Esophagus squamous epithelium (tissue), 4 donors: Measurements from ENCODE around the gene GLP1R.

Experiments
- POLR2A ChIP-seq, 4 donors: fragments of 450-650 bp; IDR thresholded peaks; one replicate each; pipeline ENCODE4 v1.6.1; 2017; ENCODE audit warnings: antibody characterized with exemption in 4 of 4, mild to moderate bottlenecking in 4 of 4, moderate library complexity in 3 of 4
- TF ChIP-seq, protein P1 (sequence below), 6 experiments: fragments of 450-650 bp in 4 of 6; fragments of 200-600 bp in 2 of 6; sonication (generic) in 2 of 6; IDR thresholded peaks; one replicate each; pipeline ENCODE4 v1.5.1; 2016 to 2019; ENCODE audit warnings: antibody characterized with exemption in 6 of 6, mild to moderate bottlenecking in 4 of 6, moderate library complexity in 4 of 6

DNA sequence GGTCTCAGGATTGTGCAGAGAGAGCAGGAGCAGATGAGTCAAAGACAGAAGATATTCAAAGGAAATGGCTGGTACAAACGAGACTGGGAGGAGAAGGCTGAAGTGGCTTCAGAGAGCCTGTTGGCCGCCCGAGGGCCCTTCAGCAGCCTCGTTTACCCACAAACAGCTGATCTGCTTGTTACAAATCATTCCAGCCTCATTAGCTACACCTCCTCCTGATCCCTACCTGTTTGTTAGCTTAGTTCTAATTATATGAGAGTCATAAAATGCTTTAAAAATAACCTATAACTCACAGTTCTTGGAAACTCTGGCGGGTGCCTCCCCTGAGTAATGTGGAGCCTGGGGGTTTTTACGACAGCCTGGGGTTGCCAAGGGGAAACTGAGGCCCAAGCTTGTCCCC is 12.6 kb downstream of the GLP1R start:
- TF ChIP-seq, protein P1, sequence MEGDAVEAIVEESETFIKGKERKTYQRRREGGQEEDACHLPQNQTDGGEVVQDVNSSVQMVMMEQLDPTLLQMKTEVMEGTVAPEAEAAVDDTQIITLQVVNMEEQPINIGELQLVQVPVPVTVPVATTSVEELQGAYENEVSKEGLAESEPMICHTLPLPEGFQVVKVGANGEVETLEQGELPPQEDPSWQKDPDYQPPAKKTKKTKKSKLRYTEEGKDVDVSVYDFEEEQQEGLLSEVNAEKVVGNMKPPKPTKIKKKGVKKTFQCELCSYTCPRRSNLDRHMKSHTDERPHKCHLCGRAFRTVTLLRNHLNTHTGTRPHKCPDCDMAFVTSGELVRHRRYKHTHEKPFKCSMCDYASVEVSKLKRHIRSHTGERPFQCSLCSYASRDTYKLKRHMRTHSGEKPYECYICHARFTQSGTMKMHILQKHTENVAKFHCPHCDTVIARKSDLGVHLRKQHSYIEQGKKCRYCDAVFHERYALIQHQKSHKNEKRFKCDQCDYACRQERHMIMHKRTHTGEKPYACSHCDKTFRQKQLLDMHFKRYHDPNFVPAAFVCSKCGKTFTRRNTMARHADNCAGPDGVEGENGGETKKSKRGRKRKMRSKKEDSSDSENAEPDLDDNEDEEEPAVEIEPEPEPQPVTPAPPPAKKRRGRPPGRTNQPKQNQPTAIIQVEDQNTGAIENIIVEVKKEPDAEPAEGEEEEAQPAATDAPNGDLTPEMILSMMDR (IDR thresholded peaks at IDR 0.05): no peak
- no peak for TF ChIP-seq POLR2A (IDR thresholded peaks at IDR 0.05)
